Karpas-422 (cell line): ENCODE data around the gene AMOTL1. TPM values are rescaled to one million over a fixed set of nuclear protein-coding genes. Genes with fewer than 3 reads are reported as not detected.
"Not testable (repeated sequence)": the region's sequence is repeated elsewhere in the genome, so short reads cannot be mapped to it uniquely, and the experiment has no call there.

Experiments used
- DNase-seq: peaks from one replicate; pipeline ENCODE4 v3.0.0-alpha.2; 2015
- H2AFZ ChIP-seq: fragments of 200-600 bp; sonication (generic); 2 replicates; pipeline ENCODE4 v1.6.1; 2014; ENCODE audit warnings: antibody characterized with exemption, low read length, mixed read lengths
- H3K27ac ChIP-seq: fragments of 200-600 bp; sonication (generic); 2 replicates; pipeline ENCODE4 v1.5.1; 2014; ENCODE audit warnings: mild to moderate bottlenecking, low read length, moderate library complexity
- H3K27me3 ChIP-seq: fragments of 200-600 bp; sonication (generic); 2 replicates; pipeline ENCODE4 v1.6.1; 2014; ENCODE audit warnings: low read length, mixed read lengths
- H3K36me3 ChIP-seq: fragments of 200-600 bp; sonication (generic); 2 replicates; pipeline ENCODE4 v1.6.1; 2014; ENCODE audit warnings: low read length, mixed read lengths; ENCODE audit not compliant: insufficient read depth
- H3K4me1 ChIP-seq: fragments of 200-600 bp; sonication (generic); 2 replicates; pipeline ENCODE4 v1.6.1; 2014; ENCODE audit warnings: mild to moderate bottlenecking, low read length, mixed read lengths
- H3K4me2 ChIP-seq: fragments of 200-600 bp; sonication (generic); 2 replicates; pipeline ENCODE4 v1.6.1; 2014; ENCODE audit warnings: low read length, low read depth, mild to moderate bottlenecking; ENCODE audit not compliant: poor library complexity, severe bottlenecking
- H3K4me3 ChIP-seq: fragments of 200-600 bp; sonication (generic); 2 replicates; pipeline ENCODE4 v1.5.1; 2014; ENCODE audit warnings: mild to moderate bottlenecking, antibody characterized with exemption, low read length, mixed read lengths
- H3K79me2 ChIP-seq: fragments of 200-600 bp; sonication (generic); 2 replicates; pipeline ENCODE4 v1.6.1; 2014; ENCODE audit warnings: mild to moderate bottlenecking, low read length, mixed read lengths
- H3K9ac ChIP-seq: fragments of 200-600 bp; sonication (generic); 2 replicates; pipeline ENCODE4 v1.6.0; 2014; ENCODE audit warnings: low read length
- H3K9me2 ChIP-seq: fragments of 200-600 bp; sonication (generic), shearing (Covaris generic); replicated peaks from 2 replicates; pipeline ENCODE4 v1.6.0; 2014; ENCODE audit warnings: mild to moderate bottlenecking, low read length, moderate library complexity; ENCODE audit not compliant: insufficient read depth
- H3K9me3 ChIP-seq: fragments of 300-700, 200-600 bp; sonication (generic); 2 replicates; pipeline ENCODE4 v1.6.1; 2014; ENCODE audit warnings: low read length, mixed read lengths
- H4K20me1 ChIP-seq: fragments of 200-600 bp; sonication (generic); 2 replicates; pipeline ENCODE4 v1.6.1; 2014; ENCODE audit warnings: mild to moderate bottlenecking, antibody characterized with exemption, low read length, low read depth; ENCODE audit not compliant: insufficient read depth
- total RNA-seq: library from RNA; depleted of rRNA; stranded (reverse); fragments of >200 nt; shearing (Covaris generic); gene quantifications from 2 replicates; pipeline ENCODE4 v1.2.3, GENCODE V29; 2014; ENCODE audit warnings: low replicate concordance

The AMOTL1 gene
- total RNA-seq, 1 experiment from 2014 or later, result 0.04 TPM

DNA sequence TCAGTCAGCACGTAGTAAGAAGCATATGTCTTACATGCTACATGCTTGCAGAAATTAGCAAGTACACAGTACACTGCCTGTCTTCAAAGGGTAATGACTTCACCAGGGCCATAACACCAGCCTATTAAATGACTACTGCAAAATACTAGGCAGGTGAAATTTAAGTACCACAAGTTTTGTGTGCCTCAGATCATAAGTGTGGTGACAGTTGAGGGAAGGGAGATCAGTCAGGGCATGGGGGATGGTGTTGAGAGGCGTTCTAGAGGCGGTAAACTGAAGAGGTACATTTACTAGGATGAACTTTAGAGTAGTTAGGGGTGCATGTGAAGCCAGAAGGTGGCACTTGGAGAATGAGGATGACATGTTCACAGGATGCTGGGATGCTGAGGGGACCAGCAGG, 22.0 kb downstream of the AMOTL1 start:
- Histone ChIP-seq H3K4me1 (no peaks in the 10 kb centered on the region), H3K9me2 (no peaks in the 10 kb centered on the region), H3K27ac (no peak overlapping the region), H3K4me3 (no peak overlapping the region), H3K9me3 (no peaks in the 10 kb centered on the region), H2AFZ (no peak overlapping the region), H3K36me3 (no peaks in the 10 kb centered on the region), H3K9ac (no peak overlapping the region), H3K79me2 (no peaks in the 10 kb centered on the region), H3K27me3 (no peaks in the 10 kb centered on the region), H4K20me1 (no peaks in the 10 kb centered on the region), H3K4me2 (no peak overlapping the region)
- DNase-seq, result no peak

DNA sequence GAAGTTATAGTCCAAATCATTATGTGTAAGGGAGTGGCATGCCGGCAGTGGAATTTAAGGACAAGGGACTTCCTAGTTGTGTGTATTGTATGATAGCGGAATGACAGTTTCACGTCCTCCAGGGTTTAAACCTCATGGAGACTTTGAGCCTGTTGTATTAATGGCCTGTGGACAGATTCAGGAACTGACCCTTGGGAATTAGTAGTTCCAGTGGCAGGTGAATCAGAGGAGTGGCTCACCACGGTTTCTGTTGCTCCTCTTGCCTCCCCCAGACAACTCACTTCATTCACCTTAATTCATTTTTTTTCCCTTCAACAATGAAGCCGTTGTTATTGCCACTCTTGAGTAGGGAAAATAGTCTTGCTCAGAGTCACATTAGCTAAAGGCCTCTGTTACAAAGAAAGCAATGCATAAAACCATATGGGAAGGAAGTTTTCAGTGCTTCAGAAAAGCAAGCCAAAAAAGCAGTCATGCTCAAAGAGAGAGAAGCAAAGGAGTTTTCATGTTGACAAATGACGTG, 22.6 kb downstream of the AMOTL1 start:
- Histone ChIP-seq H3K4me3 (no peak overlapping the region), H3K27ac (no peak overlapping the region), H3K36me3 (no peaks in the 10 kb centered on the region), H2AFZ (no peak overlapping the region), H3K9ac (no peak overlapping the region), H3K4me2 (no peak overlapping the region), H3K4me1 (no peaks in the 10 kb centered on the region), H3K27me3 (no peaks in the 10 kb centered on the region), H3K9me2 (no peaks in the 10 kb centered on the region), H4K20me1 (no peaks in the 10 kb centered on the region), H3K9me3 (no peaks in the 10 kb centered on the region), H3K79me2 (no peaks in the 10 kb centered on the region)
- DNase-seq, result no peak

DNA sequence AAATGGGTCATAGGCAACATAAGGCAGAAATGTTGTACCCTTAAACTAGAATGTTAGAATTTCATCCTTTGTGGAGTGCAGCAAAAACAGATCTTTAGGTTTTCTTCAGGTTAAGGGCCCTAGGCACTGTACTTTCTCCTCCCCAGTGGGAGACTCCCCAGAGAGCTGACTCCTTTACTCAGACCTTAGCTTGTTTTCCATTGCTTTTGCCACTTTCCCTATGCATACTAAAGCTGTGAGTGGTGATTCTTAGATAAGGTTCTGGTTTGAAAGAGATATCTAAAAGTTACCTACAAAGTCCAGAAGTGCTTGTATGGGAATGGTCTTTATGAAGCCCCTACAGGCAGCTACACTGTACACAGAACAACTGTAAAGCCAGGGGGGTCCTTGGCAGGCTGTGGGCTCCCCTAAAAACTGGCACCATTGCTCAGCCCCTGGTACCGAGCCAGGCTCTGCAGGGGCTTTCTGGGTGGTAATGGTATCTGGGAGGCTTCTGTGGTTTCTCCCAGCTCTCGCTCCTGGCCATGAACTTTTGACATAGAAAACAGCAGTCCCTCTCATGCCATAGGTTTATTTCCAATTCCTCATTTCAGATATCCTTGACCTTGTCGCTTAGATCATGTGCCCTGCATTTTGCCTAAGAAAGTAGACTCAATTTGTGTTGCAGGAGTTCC, 23.2 kb downstream of the AMOTL1 start:
- no peak overlapping the region for H2AFZ ChIP-seq
- H3K9ac ChIP-seq, result no peak overlapping the region
- no peaks in the 10 kb centered on the region for H4K20me1 ChIP-seq
- no peaks in the 10 kb centered on the region for H3K79me2 ChIP-seq
- H3K9me2 ChIP-seq, result no peaks in the 10 kb centered on the region
- H3K4me3 ChIP-seq, result no peak overlapping the region
- no peaks in the 10 kb centered on the region for H3K4me1 ChIP-seq
- no peaks in the 10 kb centered on the region for H3K9me3 ChIP-seq
- H3K4me2 ChIP-seq, result no peak overlapping the region
- H3K36me3 ChIP-seq, result no peaks in the 10 kb centered on the region
- H3K27me3 ChIP-seq, result no peaks in the 10 kb centered on the region
- no peak for DNase-seq
- no peak overlapping the region for H3K27ac ChIP-seq

DNA sequence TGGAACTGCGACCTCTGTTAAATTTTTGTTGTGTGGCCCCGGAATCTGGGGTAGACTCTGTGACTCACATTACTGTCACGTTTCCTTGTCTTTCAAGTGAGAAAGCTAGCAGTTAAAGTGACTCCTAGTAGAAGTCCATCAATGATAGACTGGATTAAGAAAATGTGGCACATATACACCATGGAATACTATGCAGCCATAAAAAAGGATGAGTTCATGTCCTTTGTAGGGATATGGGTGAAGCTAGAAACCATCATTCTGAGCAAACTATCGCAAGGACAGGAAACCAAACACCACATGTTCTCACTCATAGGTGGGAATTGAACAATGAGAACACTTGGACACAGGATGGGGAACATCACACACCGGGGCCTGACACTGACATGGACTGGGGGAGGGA, 23.8 kb downstream of the AMOTL1 start:
- not testable (repeated sequence) for DNase-seq, H3K9me2 ChIP-seq, H3K27me3 ChIP-seq, H3K4me3 ChIP-seq, H3K9me3 ChIP-seq, H3K79me2 ChIP-seq, H3K27ac ChIP-seq, H3K36me3 ChIP-seq, H3K9ac ChIP-seq, H3K4me1 ChIP-seq, H3K4me2 ChIP-seq, H4K20me1 ChIP-seq, H2AFZ ChIP-seq

DNA sequence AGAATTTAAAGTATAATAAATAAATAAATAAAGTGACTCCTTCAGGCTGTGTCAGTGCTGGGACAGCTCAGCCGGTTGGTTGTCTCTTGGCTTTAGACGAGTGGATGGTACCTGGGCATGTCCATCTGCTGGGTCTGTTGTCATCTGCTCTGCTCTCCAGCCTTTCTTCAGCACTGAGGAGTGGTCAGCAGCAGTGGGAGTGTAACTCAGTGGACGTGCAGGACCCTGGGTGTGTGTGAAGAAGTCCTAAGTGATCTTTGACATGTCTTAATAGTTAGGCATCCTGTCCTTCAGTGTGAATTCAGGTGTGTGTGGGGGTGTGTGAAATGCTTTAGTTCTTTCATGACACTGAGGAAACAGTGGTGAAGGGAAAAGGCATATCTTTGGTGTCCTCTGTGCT, 24.3 kb downstream of the AMOTL1 start:
- Histone ChIP-seq H3K4me1 (no peaks in the 10 kb centered on the region), H3K4me2 (no peak overlapping the region), H3K9me2 (no peaks in the 10 kb centered on the region), H3K9me3 (no peaks in the 10 kb centered on the region), H3K36me3 (no peaks in the 10 kb centered on the region), H4K20me1 (no peaks in the 10 kb centered on the region), H3K79me2 (no peaks in the 10 kb centered on the region), H3K27ac (no peak overlapping the region), H3K27me3 (no peaks in the 10 kb centered on the region), H2AFZ (no peak overlapping the region), H3K9ac (no peak overlapping the region), H3K4me3 (no peak overlapping the region)
- DNase-seq, result no peak

DNA sequence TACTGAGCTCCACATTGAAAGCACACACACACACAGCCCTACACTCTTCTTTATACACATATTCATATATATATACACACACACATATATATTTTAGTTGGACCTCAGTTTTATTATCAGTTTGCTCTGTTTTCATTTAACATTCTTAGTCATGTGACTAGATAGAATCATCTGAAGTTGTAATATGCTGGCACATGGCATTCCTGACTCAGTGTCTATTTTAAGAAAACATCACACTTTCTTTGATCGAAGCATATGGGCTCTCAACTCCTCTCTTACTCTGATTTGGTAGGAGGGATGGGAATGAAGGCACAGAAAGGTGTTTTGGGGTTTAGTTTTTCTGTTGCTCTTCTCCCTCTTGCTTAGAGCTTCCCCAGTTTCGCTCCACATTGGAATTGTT, 24.8 kb downstream of the AMOTL1 start:
- H3K79me2 ChIP-seq, result no peaks in the 10 kb centered on the region

DNA sequence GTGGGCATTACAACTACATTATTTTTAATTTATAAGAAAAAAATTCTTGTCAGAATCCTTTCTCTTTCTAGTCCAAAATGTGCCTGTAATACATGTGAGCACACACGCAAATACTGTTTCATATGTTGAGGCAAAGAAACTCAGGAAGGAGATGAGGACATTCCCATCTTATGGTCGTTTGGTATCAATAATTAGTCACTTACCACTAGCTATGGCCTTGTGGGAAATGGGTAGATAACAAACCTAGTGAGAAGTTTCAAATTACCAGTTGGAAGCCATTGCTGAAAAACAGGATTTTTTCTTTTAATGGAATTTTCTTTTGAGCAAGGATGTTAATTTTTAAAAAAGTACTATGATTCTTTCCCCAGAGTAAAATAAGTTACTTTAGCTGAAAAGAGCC, 25.7 kb downstream of the AMOTL1 start:
- H4K20me1 ChIP-seq, result no peaks in the 10 kb centered on the region
- H3K36me3 ChIP-seq, result no peaks in the 10 kb centered on the region
- H3K4me3 ChIP-seq, result no peak overlapping the region
- no peak for DNase-seq
- no peak overlapping the region for H3K27ac ChIP-seq
- no peak overlapping the region for H3K4me2 ChIP-seq
- no peaks in the 10 kb centered on the region for H3K79me2 ChIP-seq
- no peak overlapping the region for H3K9ac ChIP-seq
- no peaks in the 10 kb centered on the region for H3K9me3 ChIP-seq
- no peaks in the 10 kb centered on the region for H3K27me3 ChIP-seq
- no peak overlapping the region for H2AFZ ChIP-seq
- no peaks in the 10 kb centered on the region for H3K9me2 ChIP-seq
- H3K4me1 ChIP-seq, result no peaks in the 10 kb centered on the region

More for the DNA sequence above, 24.8 kb downstream of the AMOTL1 start:
- Histone ChIP-seq H2AFZ (no peak overlapping the region), H3K4me1 (no peaks in the 10 kb centered on the region), H4K20me1 (no peaks in the 10 kb centered on the region), H3K9me2 (no peaks in the 10 kb centered on the region), H3K9ac (no peak overlapping the region), H3K4me3 (no peak overlapping the region), H3K4me2 (no peak overlapping the region), H3K27ac (no peak overlapping the region), H3K36me3 (no peaks in the 10 kb centered on the region), H3K9me3 (no peaks in the 10 kb centered on the region), H3K27me3 (no peaks in the 10 kb centered on the region)
- no peak for DNase-seq

DNA sequence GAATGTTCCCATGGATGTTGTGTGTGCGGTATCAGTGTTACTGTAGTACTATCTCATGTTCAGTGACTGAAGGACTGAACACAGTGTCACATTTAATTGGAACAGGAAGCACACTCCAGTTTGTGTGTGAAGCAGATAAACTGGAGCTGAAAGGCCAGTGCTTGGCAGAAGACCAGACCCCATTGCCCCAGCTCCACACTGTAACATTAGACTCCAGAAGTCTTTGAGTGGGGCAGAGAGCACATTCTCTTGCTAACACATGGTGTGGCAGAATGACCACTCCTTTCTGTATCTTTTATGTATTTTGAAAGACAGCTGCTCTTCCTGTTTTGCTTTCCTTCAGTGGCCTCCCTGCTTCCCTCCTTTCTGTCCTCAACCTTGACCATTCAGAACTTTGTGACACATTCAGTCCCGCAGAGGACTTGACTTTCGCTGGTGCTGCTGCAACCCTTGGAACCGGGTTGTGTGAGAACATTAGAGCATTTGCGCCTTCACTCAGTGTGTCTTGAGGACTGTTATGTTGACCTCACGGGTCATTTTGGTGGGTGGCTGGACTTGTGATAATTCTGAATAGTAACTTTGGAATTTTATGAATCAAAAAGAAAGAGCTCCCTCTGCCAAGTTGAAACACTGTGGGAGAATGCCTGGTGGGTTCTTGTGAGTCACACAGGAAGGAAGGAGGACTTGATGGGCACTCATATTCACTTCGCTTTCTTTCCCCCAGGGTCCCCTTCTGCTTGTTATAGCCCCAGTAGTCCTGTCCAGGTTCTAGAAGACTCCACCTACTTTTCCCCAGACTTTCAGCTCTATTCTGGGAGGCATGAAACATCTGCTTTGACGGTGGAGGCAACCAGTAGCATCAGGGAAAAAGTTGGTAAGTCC, 26.4 kb downstream of the AMOTL1 start:
- Histone ChIP-seq H3K9ac (no peak overlapping the region), H3K9me2 (no peaks in the 10 kb centered on the region), H3K36me3 (no peaks in the 10 kb centered on the region), H3K79me2 (no peaks in the 10 kb centered on the region), H3K4me2 (no peak overlapping the region), H3K4me1 (no peaks in the 10 kb centered on the region), H4K20me1 (no peaks in the 10 kb centered on the region), H3K4me3 (no peak overlapping the region), H3K27me3 (no peaks in the 10 kb centered on the region), H3K27ac (no peak overlapping the region), H2AFZ (no peak overlapping the region), H3K9me3 (no peaks in the 10 kb centered on the region)
- DNase-seq, result no peak
